ENCODE data around the gene FADS3.

The FADS3 gene

DNA sequence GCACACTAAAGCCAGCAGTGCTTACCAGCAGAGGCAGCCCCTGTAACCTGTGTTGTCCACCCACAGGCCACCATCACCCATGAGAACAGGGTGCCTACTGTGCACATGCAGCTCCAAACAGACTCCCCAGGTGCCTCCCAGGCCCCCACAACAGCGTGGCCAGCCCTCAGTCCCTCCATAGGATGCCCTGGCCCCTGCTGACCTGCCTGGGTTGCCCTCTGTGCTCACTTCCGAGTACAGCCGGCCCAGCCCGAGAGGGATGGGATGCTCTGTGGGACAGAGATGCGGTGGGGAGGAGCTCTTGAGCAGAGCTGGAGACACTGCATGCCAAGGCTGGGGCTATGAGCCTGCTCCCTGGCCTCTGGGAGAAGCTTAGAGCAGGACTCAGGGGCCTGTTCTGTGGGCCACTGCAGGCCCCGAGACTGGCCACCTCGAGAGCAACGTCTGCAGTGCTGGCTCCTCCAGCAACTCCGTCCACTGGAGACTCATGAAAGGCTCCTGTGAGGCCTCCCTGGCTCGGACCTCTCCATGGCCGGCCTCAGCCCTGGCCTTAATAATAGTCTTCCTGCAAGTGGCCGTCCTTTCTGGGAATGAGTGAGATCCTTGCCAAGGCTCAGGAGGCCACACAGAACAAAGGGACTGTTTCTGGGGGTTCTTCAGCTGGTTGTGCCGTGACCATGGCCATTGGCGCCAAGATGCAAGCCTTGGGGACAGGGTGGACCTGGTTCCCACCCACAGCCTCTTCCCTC, 36.2 kb downstream of the FADS3 start:
- no peak for DNase-seq

DNA sequence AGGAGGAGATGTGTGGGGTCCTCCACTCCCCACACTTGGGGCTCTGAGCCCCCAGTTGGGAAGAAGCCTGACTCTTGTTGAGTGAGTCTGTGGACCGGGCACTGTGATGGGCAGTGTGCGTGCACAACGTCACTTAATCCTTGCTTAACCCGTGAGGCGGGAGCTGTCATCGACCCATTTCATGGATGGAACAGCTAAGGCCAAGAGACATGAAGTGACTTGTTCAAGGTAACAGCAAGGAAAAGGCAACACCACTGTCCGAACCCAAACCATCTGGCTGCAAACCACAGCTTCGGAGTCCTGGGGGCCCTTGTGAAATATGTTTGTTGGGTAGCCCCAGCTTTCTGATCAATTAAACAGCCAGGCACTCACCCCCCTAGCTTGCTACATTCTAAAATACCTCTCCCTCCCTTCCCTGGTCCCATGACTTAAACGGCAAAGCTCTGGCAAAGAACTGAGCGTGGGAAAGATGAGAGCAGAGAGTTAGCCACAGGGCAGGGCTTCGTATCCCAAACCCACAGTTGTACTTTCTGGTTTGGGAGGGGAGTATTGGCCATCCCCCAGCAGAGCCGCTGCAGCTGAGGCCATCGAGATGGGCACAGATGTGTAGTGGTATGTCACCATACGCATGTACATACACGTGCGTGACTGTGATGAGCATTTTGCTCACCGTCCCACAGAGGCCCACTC, 37.0 kb downstream of the FADS3 start:
- no peak for DNase-seq

DNA sequence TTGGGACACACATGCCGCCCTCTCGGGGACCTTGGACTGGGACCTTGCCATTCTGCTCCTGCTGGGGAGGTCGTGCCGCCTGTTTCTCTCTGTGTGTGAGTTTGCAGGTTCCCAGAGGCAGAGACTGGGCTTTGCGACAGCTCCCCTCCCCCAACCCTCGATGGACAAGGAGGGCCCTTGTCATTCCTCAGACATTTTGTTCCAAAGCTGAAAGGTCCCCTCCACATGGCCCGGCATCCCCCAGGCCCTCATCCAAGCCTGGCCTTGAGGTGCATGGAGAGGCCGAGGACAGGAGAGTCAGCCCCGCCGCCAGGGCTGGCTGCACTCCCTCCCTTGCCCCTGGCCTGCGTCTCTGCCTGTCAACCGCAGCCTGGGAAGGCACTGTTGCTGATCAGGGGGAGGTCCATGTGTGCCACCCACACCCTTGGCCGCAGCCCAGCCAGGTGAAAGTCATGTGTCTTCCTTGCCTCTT, 37.6 kb downstream of the FADS3 start:
- no peak for DNase-seq

DNA sequence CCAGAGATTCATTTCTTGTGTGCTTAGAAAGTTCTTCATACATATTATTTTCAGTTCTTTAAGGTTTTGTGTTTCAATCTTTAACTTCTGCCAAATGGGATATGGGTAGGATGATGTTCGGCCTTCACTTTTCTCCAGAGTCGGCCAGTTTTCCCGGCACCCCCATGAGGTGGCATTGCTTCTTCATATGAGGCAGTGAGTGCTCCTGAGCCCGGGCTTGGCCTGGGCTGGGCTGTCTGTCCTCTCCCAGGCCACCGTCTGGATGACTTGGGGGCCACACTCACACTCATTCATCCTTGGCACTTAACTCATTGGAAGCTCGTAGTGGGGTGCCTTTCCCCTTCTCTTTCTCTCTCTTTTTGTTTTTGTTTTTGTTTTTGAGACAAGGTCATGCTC, 39.4 kb downstream of the FADS3 start:
- DNase-seq = no peak

DNA sequence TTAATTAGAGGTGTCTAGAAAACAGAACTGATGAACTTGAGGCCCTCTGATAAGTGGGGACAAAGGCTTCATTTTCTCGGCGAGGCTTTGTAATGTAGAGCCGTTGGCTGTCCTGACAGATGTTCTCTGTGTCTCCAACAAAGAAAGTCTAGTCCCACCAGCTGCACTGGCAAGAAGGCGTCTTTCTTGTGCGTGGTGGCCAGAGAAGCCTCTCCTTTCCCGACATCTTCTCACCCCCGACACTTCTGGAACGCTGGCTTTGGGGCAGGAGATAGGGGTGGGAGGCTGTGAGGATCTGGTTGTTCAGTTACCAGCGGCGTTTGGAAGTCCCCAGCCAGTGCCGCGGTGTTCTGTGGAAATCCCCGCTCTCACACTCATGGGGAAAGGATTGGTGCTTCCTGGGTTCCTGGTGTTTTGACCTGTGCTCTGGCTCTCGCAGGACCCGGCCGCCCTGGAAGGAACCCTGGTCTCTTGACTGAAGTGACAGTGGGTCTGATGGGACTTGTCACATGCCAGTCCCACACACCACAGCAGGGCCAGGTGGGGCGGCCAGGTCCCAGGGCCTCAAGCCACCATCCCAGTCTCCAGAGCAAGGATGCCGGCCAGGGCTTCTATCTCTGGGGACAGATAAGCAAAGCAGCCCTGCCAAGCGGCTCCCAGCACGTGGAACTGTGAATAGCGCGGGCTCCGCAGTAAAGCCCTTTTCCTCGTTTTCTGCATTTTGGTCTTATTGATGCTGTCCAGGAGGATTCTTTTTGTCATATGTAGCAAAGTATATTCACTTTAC, 40.0 kb downstream of the FADS3 start:
- no peak for DNase-seq

DNA sequence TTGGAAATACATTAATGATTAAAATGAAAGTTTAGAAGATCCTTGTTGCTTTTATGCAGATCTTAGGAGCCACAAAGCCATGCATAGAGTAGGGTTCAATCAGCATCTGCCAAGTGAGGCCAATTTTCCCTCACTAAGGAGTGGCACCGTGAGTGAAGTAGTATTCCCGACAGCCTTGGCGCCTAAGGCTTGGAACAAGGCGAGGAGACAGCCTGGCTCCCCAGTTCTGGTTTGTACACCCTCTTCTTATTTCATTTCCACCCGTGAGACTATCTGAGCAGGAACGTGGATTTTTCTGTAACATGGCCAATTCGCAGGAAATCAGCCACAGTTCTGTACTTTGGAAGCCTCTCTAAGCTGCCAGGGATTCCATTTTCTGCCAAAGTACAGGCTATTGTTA, 40.7 kb downstream of the FADS3 start:
- DNase-seq = no peak

DNA sequence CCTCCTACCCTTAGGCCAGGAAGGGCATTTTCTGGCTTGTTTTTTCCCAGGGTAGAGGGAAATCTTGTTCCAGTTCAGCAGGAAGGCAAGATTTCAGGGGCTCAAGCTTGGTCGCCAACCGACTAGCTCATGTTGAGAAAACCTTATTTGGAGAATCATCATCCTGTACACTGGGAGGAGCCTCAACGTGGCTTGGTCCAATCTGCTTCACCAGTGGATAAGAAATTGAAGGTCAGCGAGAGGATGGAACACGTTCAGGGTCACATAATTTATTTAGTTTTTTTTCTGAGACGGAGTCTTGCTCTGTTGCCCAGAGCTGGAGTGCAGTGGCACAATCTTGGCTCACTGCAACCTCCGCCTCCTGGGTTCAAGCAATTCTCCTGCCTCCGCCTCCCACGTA, 42.7 kb downstream of the FADS3 start:
- DNase-seq = no peak

DNA sequence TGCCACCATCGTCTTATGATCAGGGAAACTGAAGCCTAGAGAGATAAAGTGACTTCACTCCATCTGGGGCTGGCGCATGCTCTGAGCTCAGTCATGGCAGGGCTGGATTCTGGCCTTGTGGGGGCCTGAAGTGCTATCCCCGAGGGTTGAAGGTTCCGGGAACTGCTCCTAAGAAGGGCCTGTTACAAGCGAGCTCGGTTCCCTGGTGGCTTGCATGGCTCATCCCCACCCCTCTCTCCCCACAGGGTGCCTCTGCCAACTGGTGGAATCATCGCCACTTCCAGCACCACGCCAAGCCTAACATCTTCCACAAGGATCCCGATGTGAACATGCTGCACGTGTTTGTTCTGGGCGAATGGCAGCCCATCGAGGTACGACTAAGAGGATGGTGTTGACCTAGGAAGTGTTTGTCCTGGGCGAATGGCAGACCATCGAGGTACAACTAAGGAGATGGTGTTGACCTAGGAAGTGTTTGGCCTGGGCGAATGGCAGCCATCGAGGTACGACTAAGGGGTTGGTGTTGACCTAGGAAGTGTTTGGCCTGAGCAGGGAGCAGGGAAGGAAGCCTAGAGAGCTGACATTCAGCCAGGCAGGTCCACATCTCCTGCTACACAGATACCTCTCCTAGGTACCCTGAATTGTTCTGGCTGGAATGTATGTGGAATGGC, 43.3 kb downstream of the FADS3 start:
- no peak for DNase-seq

DNA sequence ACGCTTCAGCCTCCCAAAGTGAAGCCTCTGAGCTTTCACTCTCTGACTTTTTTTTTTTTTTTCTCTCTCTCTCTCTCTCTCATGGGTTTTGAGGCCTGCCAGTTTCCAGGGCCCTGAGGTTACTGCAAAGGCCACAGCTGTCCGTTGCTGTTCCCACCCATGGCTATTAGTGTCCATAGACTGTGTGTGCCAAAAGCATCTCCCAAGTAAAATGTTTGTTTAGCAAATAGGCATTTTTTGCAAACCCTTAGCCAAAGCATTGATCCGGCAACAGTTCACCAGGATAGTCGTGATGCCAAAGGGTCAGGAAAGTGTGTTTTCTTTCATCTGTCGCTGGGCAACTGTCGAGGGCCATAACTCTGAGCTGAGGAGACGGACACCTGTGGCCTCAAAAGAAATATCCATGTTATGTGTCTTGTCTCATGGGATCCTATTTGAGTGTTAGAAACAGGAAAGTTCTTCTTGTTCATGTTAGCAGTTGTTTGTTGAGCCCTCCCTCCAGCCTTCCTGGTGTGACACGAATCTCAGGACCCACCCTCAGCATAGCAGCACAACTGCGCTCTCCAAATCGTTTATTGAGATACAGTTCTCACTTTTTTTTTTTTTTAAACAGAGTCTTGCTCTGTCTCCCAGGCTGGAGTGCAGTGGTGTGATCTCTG, 44.9 kb downstream of the FADS3 start:
- DNase-seq = no peak

DNA sequence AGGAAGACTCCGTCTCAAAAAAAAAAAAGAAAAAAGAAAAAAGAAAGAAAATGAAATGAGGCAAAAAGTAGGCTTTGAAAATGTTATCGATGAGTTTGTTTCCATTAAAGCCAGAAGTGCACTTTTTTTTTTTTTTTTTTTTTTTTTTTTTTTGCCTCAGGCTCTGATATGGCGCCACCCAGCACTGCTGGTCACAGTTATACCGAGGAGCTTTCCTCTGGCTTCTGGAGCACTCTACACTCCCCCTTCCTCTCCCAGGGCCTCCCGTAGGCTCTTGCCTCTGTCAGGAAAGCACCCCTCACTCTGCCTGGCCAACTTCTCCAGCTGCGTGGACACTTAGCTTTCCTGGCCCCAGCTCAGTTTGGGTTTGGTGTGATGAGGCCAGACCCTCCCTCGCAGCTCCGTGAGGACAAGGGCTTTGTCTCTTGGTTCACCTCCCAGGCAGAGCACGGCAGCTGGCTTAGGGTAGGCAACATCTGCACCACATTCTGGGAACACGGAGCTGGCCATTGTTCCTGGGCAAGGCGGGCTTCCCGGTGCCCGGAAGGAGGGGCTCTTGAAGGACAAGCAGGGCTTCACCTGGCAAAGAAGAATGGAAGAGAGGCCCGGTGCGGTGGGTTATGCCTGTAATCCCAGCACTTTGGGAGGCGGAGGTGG, 46.3 kb downstream of the FADS3 start:
- no peak for DNase-seq

DNA sequence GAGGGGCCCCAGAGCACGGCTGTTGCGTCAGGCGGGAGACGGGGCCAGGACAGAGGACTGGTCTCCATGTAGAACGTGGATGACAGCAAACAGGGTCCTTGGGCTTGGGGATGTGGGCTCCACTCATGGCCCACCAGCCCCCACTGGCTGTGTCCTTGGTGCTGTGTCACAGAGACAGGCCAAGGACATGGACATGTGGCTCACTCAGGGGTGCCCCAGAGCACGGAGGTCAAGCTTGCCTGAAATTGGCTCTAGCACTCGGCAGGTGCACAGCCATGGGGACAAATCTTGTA, 48.9 kb downstream of the FADS3 start:
- no peak for DNase-seq

DNA sequence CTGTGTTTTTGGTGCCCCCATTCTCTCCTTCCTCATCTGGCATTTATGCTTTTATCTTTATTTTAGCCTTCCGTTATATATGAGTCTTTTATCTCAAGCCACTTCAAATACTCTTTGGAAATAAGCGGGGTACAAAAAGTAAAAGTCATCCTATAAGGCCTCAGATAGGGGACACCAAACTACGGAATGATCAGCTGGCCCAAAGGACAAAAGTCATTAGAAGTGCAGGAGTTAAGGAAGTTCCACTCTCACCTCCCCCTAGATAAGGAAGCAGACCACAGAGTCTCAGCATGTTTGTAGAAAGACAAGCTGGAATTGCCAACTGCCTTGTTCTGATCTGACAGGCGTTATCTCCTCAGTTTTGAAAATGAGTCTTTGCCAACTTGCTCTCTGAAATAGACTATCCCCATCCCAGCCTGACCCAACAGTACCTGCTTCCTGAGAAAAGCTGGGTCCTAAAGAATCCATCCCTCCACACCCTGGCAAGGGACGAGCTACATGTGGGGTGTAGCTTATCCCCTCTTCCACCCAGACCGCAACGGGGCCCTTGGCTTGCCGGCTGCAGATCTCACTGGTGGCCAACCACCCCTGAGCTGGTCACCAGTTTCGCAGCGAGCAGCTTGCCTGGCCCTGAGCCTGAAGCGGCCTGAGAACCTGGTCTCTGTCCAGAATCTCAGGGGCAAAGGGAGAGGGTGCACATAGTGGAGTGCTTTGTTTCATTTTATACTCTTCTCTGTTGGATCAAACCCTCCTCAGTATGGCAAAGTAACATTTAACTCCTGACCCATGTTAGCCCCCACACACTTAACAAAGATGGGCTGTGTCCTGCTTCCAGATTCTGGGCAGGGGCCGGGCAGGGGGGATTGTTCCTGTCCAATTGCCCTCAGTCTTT, 49.5 kb downstream of the FADS3 start:
- no peak for DNase-seq

DNA sequence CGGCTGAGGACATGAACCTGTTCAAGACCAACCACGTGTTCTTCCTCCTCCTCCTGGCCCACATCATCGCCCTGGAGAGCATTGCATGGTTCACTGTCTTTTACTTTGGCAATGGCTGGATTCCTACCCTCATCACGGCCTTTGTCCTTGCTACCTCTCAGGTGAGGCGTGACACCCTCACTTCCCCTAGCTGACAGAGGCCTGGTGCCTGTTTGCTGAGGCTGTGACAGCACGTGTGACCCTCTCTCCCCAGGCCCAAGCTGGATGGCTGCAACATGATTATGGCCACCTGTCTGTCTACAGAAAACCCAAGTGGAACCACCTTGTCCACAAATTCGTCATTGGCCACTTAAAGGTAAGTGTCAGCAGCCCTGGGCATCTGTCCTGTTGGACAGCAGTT, 51.0 kb downstream of the FADS3 start:
- no peak for DNase-seq

DNA sequence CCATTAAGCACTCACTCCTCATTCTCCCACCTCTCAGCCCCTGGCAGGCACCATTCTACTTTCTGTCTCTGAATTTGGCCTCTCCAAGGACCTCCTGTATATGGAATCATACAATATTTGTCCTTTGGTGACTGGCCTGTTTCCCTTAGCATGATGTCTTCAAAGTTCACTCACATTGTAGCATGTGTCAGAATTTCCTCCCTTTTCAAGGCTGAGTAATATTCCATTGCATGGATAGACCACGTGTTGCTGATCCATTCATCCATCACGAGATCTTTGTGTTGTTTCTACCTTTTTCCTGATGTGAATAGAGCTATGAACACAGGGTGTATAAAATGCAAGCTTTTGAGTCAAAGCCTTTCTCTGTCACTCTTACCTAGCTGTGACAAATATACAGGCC, 51.6 kb downstream of the FADS3 start:
- no peak for DNase-seq

DNA sequence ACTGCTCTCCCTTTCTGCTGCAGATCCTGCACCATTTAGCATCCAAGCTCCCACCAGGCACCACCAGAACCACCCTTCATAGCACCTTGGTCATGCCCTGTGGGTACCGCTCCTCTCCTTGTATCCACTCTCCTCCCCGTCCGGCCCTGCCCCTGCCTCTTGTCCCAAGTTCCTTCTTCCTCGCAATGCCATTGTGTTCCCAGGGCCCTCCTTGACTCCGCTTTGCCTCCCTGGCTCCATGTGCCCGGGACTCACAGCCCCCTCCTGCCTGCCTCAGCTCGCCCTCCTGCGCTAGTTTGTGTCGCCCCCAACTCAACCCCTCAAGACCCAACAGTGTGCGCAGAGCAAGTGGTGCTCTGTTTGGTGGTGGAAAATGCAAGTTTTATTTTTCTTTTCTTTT, 52.4 kb downstream of the FADS3 start:
- no peak for DNase-seq

DNA sequence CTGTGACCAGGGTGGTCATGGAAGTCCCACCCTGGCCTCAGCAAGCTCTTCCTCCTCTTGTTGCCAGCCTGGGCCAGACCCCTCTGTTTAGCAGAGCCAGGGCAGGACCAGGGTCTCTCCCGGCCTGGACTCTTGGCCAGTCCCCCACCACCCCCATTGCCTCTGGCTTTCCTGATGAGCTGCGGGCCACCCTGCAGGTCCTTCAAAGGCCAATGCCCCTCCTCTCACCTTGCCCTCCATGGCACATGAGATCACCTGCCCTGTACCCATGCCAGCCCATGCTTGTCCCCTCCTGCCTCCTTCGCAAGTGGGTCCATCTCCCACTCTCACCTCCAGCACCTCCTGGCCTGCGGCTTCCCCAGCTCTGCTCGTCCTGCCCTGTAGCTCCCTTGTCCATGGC, 52.8 kb downstream of the FADS3 start:
- DNase-seq = no peak

DNA sequence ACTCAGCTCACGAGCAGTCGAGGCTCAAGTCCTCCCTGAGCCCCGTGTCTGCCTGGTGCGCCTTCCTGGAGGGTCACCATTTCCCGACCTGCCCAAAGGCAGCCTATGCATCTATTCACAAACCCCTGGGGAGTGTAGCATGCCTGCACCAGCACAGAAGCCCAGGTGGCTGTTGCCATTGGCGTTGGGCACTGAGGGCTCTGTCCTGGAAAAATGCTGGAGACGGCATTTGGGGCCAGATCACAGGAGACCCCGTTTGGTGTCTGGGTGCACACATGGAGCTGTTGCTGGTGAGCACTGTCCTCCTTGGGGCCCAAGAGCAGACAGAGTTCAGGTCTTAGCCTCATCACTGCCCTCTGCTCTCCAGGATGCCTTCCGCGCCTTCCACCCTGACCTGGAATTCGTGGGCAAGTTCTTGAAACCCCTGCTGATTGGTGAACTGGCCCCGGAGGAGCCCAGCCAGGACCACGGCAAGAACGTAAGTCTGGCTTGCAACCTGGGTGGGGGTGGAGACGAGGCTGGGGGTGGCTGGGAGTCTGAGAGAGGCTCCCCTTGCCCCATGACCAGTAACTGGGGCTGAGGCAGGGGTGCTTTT, 53.8 kb downstream of the FADS3 start:
- DNase-seq = no peak

DNA sequence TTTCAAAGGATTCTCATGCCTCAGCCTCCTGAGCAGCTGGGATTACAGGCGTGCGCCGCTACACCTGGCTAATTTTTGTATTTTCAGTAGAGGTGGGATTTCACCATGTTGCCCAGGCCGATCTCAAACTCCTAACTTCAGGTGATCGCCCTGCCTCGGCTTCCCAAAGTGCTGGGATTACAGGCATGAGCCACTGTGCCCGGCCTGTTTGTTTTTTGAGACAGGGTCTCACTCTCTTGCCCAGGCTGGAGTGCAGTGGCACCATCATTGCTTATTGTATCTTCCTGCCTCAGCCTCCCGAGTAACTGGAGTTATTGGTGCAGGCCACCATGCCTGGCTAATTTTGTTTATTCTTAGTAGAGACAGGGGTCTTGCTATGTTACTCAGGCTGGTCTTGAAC, 55.2 kb downstream of the FADS3 start:
- no peak for DNase-seq

DNA sequence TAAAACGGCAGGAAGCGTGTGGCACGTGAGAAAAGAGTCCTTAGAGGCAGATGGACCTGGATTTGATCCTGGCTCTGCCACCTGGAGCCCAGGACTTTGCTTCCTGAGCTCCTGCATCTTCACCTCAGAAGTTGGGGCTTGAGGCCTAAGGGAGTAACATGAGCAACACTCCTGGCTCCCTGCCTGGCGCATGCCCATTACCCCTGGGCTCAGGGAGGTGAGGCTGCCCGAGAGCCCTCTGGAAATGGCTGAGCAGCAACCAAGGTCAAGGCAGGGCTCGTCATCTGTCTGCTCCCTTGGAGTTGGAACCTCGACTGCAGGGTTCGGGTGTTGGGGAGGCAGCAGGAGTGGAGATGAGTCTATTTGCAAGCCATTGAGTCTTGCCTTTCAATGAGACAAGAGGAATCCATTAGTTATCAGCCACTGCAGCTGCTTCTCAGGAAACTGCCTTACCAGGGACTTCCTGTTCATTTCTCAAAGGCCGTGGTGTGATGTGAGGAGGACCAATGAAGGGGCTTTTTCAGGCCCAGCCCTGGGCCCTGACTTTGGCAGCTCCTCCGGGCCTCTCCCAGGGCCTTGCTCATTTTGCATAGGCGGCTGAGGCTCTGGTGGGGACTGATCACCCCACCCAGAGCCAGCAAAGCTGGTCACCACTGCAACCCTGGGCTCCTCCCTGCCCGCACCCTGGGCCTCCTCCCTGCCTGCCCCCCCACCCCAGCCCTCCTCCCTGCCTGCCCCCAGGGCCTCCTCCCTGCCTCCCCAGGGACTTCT, 56.9 kb downstream of the FADS3 start:
- DNase-seq = no peak

DNA sequence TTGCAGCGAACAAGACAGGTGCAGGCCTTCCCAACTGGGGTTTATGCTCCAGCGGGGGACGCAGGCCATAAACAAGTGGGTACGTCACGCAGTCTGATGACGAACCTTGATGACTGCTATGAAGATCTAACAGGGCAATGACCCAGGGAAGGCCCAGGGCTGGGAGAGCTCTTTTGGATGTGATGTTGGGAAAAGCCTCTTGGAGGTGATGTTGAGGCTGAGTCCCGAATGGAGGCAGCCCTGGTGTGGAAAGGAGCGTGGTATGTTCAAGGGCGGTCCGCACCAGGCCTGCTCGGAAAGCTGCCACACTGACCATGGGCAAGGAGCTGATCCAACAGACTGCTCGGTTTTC, 57.4 kb downstream of the FADS3 start:
- no peak for DNase-seq

All from stimulated activated CD4-positive, alpha-beta T cell treated with anti-CD3 and anti-CD28 coated beads, Interleukin-4, amount 100 ng/mL, for 24 hours (primary cell).